IMR-90 (cell line): ENCODE results near the gene KRT34. TPM values are rescaled to one million over a fixed set of nuclear protein-coding genes. Genes with fewer than 3 reads are reported as not detected.

Experiments used
- ATAC-seq: fragments of 200-7000 bp; cut with Tn5 transposase; 2 replicates; pipeline ENCODE4 v1.9.1; 2020; ENCODE audit warnings: low read depth, mild to moderate bottlenecking, moderate library complexity
- BruUV-seq: library from RNA; stranded (reverse); fragments of 400-500 nt; replicated peaks from 2 replicates; lab custom pipeline; 2021; lab: Mats Ljungman, UMichigan
- CTCF ChIA-PET: fragments of 300-600 bp; formaldehyde crosslinking; extraction: SDS; loops from one replicate; lab custom pipeline; 2021; ENCODE audit warnings: antibody characterized with exemption; lab: Yijun Ruan, JAX
- POLR2A ChIA-PET: fragments of 300-600 bp; sonication (Branson Sonifier 250); formaldehyde crosslinking; loops from one replicate; lab custom pipeline; 2022; ENCODE audit warnings: antibody characterized with exemption; ENCODE audit not compliant: unreplicated experiment; lab: Charles Lee
- DNase-seq: peaks from one replicate; pipeline ENCODE4 v3.0.0; 2013
- H2AFZ ChIP-seq: replicated peaks from 2 replicates; pipeline ENCODE3; 2013; ENCODE audit warnings: low read length, mild to moderate bottlenecking; ENCODE audit not compliant: poor library complexity
- H2AK5ac ChIP-seq: 2 replicates; pipeline ENCODE4 v1.6.1; 2013; ENCODE audit warnings: low read depth, low read length, inconsistent platforms
- H2AK9ac ChIP-seq: replicated peaks from 2 replicates; pipeline ENCODE3; 2013; ENCODE audit warnings: mild to moderate bottlenecking, low read depth, low read length, moderate library complexity; ENCODE audit not compliant: poor library complexity
- H2BK120ac ChIP-seq: 2 replicates; pipeline ENCODE4 v1.6.1; 2013; ENCODE audit warnings: low read depth, low read length, inconsistent platforms
- H2BK15ac ChIP-seq: 3 replicates; pipeline ENCODE4 v1.6.1; 2013; ENCODE audit warnings: low read depth, low read length, inconsistent platforms
- H2BK20ac ChIP-seq: 2 replicates; pipeline ENCODE4 v1.6.1; 2013; ENCODE audit warnings: low read depth, mild to moderate bottlenecking, inconsistent platforms, low read length, moderate library complexity
- H2BK5ac ChIP-seq: 2 replicates; pipeline ENCODE4 v1.6.1; 2013; ENCODE audit warnings: mild to moderate bottlenecking, low read depth, low read length, inconsistent platforms; ENCODE audit not compliant: poor library complexity, severe bottlenecking
- H3K14ac ChIP-seq: replicated peaks from 2 replicates; pipeline ENCODE4 v1.6.1; 2013; ENCODE audit warnings: low read depth, low read length, inconsistent platforms
- H3K18ac ChIP-seq: 2 replicates; pipeline ENCODE4 v1.6.1; 2013; ENCODE audit warnings: low read depth, low read length, control low read depth
- H3K23ac ChIP-seq: 2 replicates; pipeline ENCODE4 v1.6.1; 2013; ENCODE audit warnings: low read depth, low read length, inconsistent platforms
- H3K27ac ChIP-seq: 2 replicates; pipeline ENCODE4 v1.5.1; 2013; ENCODE audit warnings: mild to moderate bottlenecking, control low read depth, low read length; ENCODE audit not compliant: insufficient read depth
- H3K27me3 ChIP-seq: 2 replicates; pipeline ENCODE4 v1.6.1; 2013; ENCODE audit warnings: low read length; ENCODE audit not compliant: control insufficient read depth, insufficient read depth
- H3K36me3 ChIP-seq: 2 replicates; pipeline ENCODE4 v1.6.1; 2013; ENCODE audit warnings: low read length, mixed read lengths; ENCODE audit not compliant: control insufficient read depth, insufficient read depth
- H3K4ac ChIP-seq: 2 replicates; pipeline ENCODE4 v1.6.1; 2013; ENCODE audit warnings: low read depth, low read length, inconsistent platforms
- H3K4me1 ChIP-seq: 2 replicates; pipeline ENCODE4 v1.6.1; 2013; ENCODE audit warnings: low read length, mixed read lengths; ENCODE audit not compliant: control insufficient read depth, insufficient read depth
- H3K4me2 ChIP-seq: 2 replicates; pipeline ENCODE4 v1.6.1; 2013; ENCODE audit warnings: low read depth, mild to moderate bottlenecking, control low read depth, low read length, moderate library complexity
- H3K4me3 ChIP-seq: 2 replicates; pipeline ENCODE4 v1.5.1; 2013; ENCODE audit warnings: low read depth, mild to moderate bottlenecking, control low read depth, low read length, moderate library complexity; ENCODE audit not compliant: insufficient read depth
- H3K56ac ChIP-seq: 2 replicates; pipeline ENCODE4 v1.6.1; 2013; ENCODE audit warnings: low read length, inconsistent platforms; ENCODE audit not compliant: insufficient read depth; ENCODE audit errors: extremely low read depth
- H3K79me1 ChIP-seq, 2 experiments: 2 replicates each; pipeline ENCODE4 v1.6.1; 2013; ENCODE audit warnings: low read length in 2 of 2, inconsistent platforms in 1 of 2, low read depth in 1 of 2
- H3K9ac ChIP-seq: 2 replicates; pipeline ENCODE4 v1.6.1; 2013; ENCODE audit warnings: low read depth, low read length, control low read depth
- H3K9me1 ChIP-seq: 2 replicates; pipeline ENCODE4 v1.6.1; 2013; ENCODE audit warnings: low read length, inconsistent platforms; ENCODE audit not compliant: insufficient read depth
- H3K9me3 ChIP-seq: 2 replicates; pipeline ENCODE4 v1.6.1; 2013; ENCODE audit warnings: low read length; ENCODE audit not compliant: control insufficient read depth, insufficient read depth
- H4K20me1 ChIP-seq: 2 replicates; pipeline ENCODE4 v1.6.1; 2013; ENCODE audit warnings: low read length, inconsistent platforms; ENCODE audit not compliant: insufficient read depth
- H4K5ac ChIP-seq: 2 replicates; pipeline ENCODE4 v1.6.1; 2013; ENCODE audit warnings: mild to moderate bottlenecking, low read depth, low read length, control low read depth
- H4K8ac ChIP-seq, 2 experiments: 2 replicates each; pipeline ENCODE4 v1.6.1; 2013; ENCODE audit warnings: low read depth in 2 of 2, low read length in 2 of 2, control low read depth in 1 of 2, inconsistent platforms in 1 of 2
- H4K91ac ChIP-seq: 2 replicates; pipeline ENCODE4 v1.6.1; 2013; ENCODE audit warnings: low read depth, low read length, inconsistent platforms; ENCODE audit not compliant: insufficient read depth
- WGBS, 2 experiments: methylation state at CpG; one replicate each; pipeline versions ENCODE4 v1.1.5 to v1.1.7; 2013; ENCODE audit warnings: missing lambda C conversion rate in 2 of 2; ENCODE audit not compliant: insufficient read length in 1 of 2; ENCODE audit errors: extremely low coverage in 2 of 2; 5-methylcytosine and 5-hydroxymethylcytosine counted together
- dilution Hi-C: fragments of 300-500 bp; cut with HindIII; formaldehyde crosslinking; loops from one replicate; pipeline ENCODE4 v1.14.3; 2018; ENCODE audit warnings: low sequenced_read_pairs; ENCODE audit not compliant: unreplicated experiment
- in situ Hi-C: fragments of 300-500 bp; cut with MboI; formaldehyde crosslinking; loops from 3 replicates; pipeline ENCODE4 v1.14.3; 2019; ENCODE audit warnings: low sequenced_read_pairs, inconsistent platforms, mixed read lengths
- intact Hi-C: fragments of 100-400 bp; cut with micrococcal nuclease; formaldehyde crosslinking; loops from 2 replicates; pipeline ENCODE4 v1.10.0; 2022
- polyA plus RNA-seq, 3 experiments: library from polyadenylated mRNA; depleted of rRNA; stranded (reverse); fragments of >200 nt; gene quantifications; 2 replicates each; pipeline ENCODE4 v1.2.3, GENCODE V29; 2012; ENCODE audit warnings: low replicate concordance in 1 of 3
- total RNA-seq: library from RNA; depleted of rRNA; stranded (reverse); fragments of >200 nt; gene quantifications from 2 replicates; pipeline ENCODE4 v1.2.3, GENCODE V29; 2012
- TF ChIP-seq, protein P1 (sequence below): fragments of 150-350 bp; IDR thresholded peaks from 2 replicates; pipeline ENCODE4 v1.6.1; 2017; ENCODE audit warnings: mild to moderate bottlenecking, antibody characterized with exemption, low read length, low read depth

Gene KRT34
- total and polyA plus RNA-seq, 2 of the 4 experiments (the other 2 are of a cell fraction) = 3.4 to 3.6 TPM

DNA sequence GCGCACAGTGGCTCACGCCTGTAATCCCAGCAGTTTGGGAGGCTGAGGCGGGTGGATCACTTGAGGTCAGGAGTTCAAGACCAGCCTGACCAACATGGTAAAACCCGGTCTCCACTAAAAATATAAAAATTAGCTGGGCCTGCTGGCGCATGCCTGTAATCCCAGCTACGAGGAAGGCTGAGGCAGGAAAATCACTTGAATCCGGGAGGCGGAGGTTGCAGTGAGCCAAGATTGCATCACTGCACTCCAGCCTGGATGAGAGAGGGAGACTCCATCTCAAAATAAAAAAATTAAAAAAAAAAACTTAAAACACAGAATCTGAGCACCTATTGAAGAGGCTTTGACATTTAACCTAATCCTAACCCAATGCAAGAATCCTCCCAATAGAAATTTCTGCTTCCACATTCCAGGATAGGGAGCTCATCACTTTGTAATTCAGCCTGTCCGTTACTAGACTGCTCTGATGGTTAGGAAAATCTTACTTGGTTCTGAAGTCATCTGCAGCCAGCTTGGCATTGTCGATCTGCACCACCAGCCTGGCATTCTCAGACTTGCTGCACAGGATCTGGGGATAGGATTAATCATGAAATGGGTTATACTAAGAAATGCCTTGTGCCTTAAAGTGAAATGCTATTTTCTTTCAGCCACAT is 14.6 kb downstream of the KRT34 start:
- CTCF ChIA-PET = interaction anchor here (0.8 to 1.2 kb wide), 2 partner anchors 9 to 295 kb away, joined by 3 to 10 read pairs; no protein-coding TSS in a partner anchor
- no peak overlapping the region for H2AFZ ChIP-seq
- H3K27me3 ChIP-seq = no peaks in the 10 kb centered on the region
- no peak overlapping the region for H3K27ac ChIP-seq
- dilution Hi-C loops = no loop called here
- peak; percentile 93 for ATAC-seq
- peak overlapping the region; percentile 48; the same call in 1 of the 2 replicates for H2AK5ac ChIP-seq
- no peaks in the 10 kb centered on the region for H4K20me1 ChIP-seq
- peak overlapping the region; percentile 27; the same call in 1 of the 2 replicates for H3K4me2 ChIP-seq
- H4K91ac ChIP-seq = peak overlapping the region; percentile 36; the same call in 1 of the 2 replicates
- no CpG with 5 or more reads among the region's 10 CpGs for WGBS, 2 experiments
- H3K23ac ChIP-seq = no peak overlapping the region
- intact Hi-C loops = no loop called here
- no peaks in the 10 kb centered on the region for H3K9me1 ChIP-seq
- H2BK120ac ChIP-seq = peak overlapping the region; percentile 57
- in situ Hi-C loops = no loop called here
- H2BK5ac ChIP-seq = peak overlapping the region; percentile 62
- H3K18ac ChIP-seq = no peak overlapping the region; the same call in 1 of the 2 replicates
- no peak overlapping the region for H3K9ac ChIP-seq
- no peaks in the 10 kb centered on the region for H3K36me3 ChIP-seq
- H2BK20ac ChIP-seq = peak overlapping the region; percentile 67; the same call in 1 of the 2 replicates
- POLR2A ChIA-PET = no interaction called here
- H3K4me3 ChIP-seq = no peak overlapping the region
- H2BK15ac ChIP-seq = peak overlapping the region; percentile 60; the same call in 1 of the 3 replicates
- no peak overlapping the region for H4K5ac ChIP-seq
- peak; percentile 69 for DNase-seq
- no TSS peak for BruUV-seq
- no peaks in the 10 kb centered on the region for H3K9me3 ChIP-seq
- peaks cover 8% of the 10 kb centered on the region; the same call in 1 of the 2 replicates for H3K4me1 ChIP-seq
- H3K79me1 ChIP-seq = no peaks in the 10 kb centered on the region
- H3K14ac ChIP-seq = no peak overlapping the region
- peak overlapping the region; percentile 3 to 50; a peak in 2 of 4 replicates for H4K8ac ChIP-seq
- no peak overlapping the region for H3K56ac ChIP-seq
- TF ChIP-seq, protein P1, sequence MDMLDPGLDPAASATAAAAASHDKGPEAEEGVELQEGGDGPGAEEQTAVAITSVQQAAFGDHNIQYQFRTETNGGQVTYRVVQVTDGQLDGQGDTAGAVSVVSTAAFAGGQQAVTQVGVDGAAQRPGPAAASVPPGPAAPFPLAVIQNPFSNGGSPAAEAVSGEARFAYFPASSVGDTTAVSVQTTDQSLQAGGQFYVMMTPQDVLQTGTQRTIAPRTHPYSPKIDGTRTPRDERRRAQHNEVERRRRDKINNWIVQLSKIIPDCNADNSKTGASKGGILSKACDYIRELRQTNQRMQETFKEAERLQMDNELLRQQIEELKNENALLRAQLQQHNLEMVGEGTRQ = no peak
- H2AK9ac ChIP-seq = no peak overlapping the region
- peak overlapping the region; percentile 43; the same call in 1 of the 2 replicates for H3K4ac ChIP-seq
